SK-N-SH (cell line): ENCODE measurements around the gene ACSF3. TPM values are rescaled to one million over a fixed set of nuclear protein-coding genes. Genes with fewer than 3 reads are reported as not detected.

Source experiments
- CTCF ChIA-PET: fragments of 300-600, 350-600 bp; formaldehyde crosslinking; extraction: SDS; loops from one replicate; lab custom pipeline; 2021; lab: Yijun Ruan, JAX
- POLR2A ChIA-PET: fragments of 350-600 bp; sonication (Branson Sonifier 250); formaldehyde crosslinking; extraction: SDS; loops from one replicate; lab custom pipeline; 2020; ENCODE audit warnings: antibody characterized with exemption, inconsistent platforms; lab: Yijun Ruan, JAX
- DNase-seq: peaks from one replicate; pipeline ENCODE4 v3.0.0; 2012
- H2AFZ ChIP-seq: fragments of 200-600 bp; sonication (generic); 2 replicates; pipeline ENCODE4 v1.8.1; 2016; ENCODE audit warnings: antibody characterized with exemption, mild to moderate bottlenecking, low read depth
- H3F3A ChIP-seq: fragments of 200-600 bp; sonication (generic); replicated peaks from 2 replicates; pipeline ENCODE3; 2016; ENCODE audit warnings: antibody characterized with exemption, mild to moderate bottlenecking; ENCODE audit not compliant: insufficient read depth
- H3K27ac ChIP-seq, 2 experiments: fragments of 200-500 bp in 1 of 2; fragments of 200-600 bp in 1 of 2; sonication (Bioruptor generic) in 1 of 2; sonication (generic), shearing (Covaris generic) in 1 of 2; 2 replicates each; pipeline versions ENCODE4 v1.5.1 to v1.6.1; 2014 to 2016; ENCODE audit warnings: low read depth in 2 of 2, inconsistent platforms in 1 of 2, low read length in 1 of 2, mild to moderate bottlenecking in 1 of 2, mixed read lengths in 1 of 2
- H3K27me3 ChIP-seq: fragments of 200-600 bp; sonication (generic), shearing (Covaris generic); 2 replicates; pipeline ENCODE4 v1.6.1; 2016; ENCODE audit warnings: mixed run types; ENCODE audit not compliant: insufficient read depth
- H3K36me3 ChIP-seq, 2 experiments: fragments of 200-500 bp in 1 of 2; fragments of 200-600 bp in 1 of 2; sonication (Bioruptor generic) in 1 of 2; sonication (generic) in 1 of 2; replicated peaks in 1 of 2; 2 replicates each; pipeline versions ENCODE3 to v1.5.1; 2014 to 2016; ENCODE audit warnings: low read length in 1 of 2, mild to moderate bottlenecking in 1 of 2; ENCODE audit not compliant: insufficient read depth in 2 of 2, control insufficient read depth in 1 of 2
- H3K4me1 ChIP-seq, 2 experiments: fragments of 200-500 bp in 1 of 2; fragments of 200-600 bp in 1 of 2; sonication (Bioruptor generic) in 1 of 2; sonication (generic), shearing (Covaris generic) in 1 of 2; 2 replicates each; pipeline versions ENCODE4 v1.5.1 to v1.6.1; 2014 to 2016; ENCODE audit warnings: low read depth in 1 of 2, low read length in 1 of 2, mixed run types in 1 of 2; ENCODE audit not compliant: insufficient read depth in 2 of 2, control insufficient read depth in 1 of 2
- H3K4me2 ChIP-seq: fragments of 200-600 bp; sonication (generic), shearing (Covaris generic); 2 replicates; pipeline ENCODE4 v1.6.1; 2017; ENCODE audit warnings: mixed run types
- H3K4me3 ChIP-seq, 2 experiments: fragments of 200-500 bp in 1 of 2; fragments of 200-600 bp in 1 of 2; sonication (Bioruptor generic) in 1 of 2; sonication (generic), shearing (Covaris generic) in 1 of 2; 2 replicates each; pipeline versions ENCODE4 v1.5.1 to v1.8.1; 2014 to 2016; ENCODE audit warnings: low read depth in 2 of 2, inconsistent platforms in 1 of 2, low read length in 1 of 2, mild to moderate bottlenecking in 1 of 2, mixed read lengths in 1 of 2, moderate library complexity in 1 of 2
- H3K79me2 ChIP-seq: fragments of 200-600 bp; sonication (generic); 2 replicates; pipeline ENCODE4 v1.8.1; 2017; ENCODE audit warnings: mild to moderate bottlenecking; ENCODE audit not compliant: insufficient read depth
- H3K9ac ChIP-seq: fragments of 200-600 bp; sonication (generic); 2 replicates; pipeline ENCODE4 v1.6.1; 2017; ENCODE audit warnings: mixed run types
- H3K9me2 ChIP-seq: fragments of 200-600 bp; sonication (generic); 2 replicates; pipeline ENCODE4 v1.6.1; 2017; ENCODE audit warnings: mixed run types
- H3K9me3 ChIP-seq: fragments of 200-600 bp; sonication (generic); 2 replicates; pipeline ENCODE4 v1.6.1; 2017; ENCODE audit warnings: mixed run types, mild to moderate bottlenecking, moderate library complexity
- H4K20me1 ChIP-seq: fragments of 200-600 bp; sonication (generic); 2 replicates; pipeline ENCODE4 v1.6.1; 2017; ENCODE audit warnings: mild to moderate bottlenecking, mixed run types; ENCODE audit not compliant: insufficient read depth
- ELF1 ChIP-seq: IDR thresholded peaks from 2 replicates; pipeline ENCODE4 v1.4.0; 2012
- FOXM1 ChIP-seq: IDR thresholded peaks from 2 replicates; pipeline ENCODE4 v1.4.0; 2012; ENCODE audit warnings: low read depth, mild to moderate bottlenecking
- JUND ChIP-seq: IDR thresholded peaks from 2 replicates; pipeline ENCODE4 v1.4.0; 2012
- MXI1 ChIP-seq: IDR thresholded peaks from 2 replicates; pipeline ENCODE4 v1.6.1; 2012; ENCODE audit warnings: mild to moderate bottlenecking, low read depth, low read length, improper control_type of control experiment
- NRF1 ChIP-seq: IDR thresholded peaks from 2 replicates; pipeline ENCODE4 v1.6.1; 2012; ENCODE audit warnings: low read depth, mild to moderate bottlenecking, low read length
- RAD21 ChIP-seq: IDR thresholded peaks from 2 replicates; pipeline ENCODE4 v1.6.1; 2012; ENCODE audit warnings: mild to moderate bottlenecking, low read length
- SMC3 ChIP-seq: IDR thresholded peaks from 2 replicates; pipeline ENCODE4 v1.6.1; 2012; ENCODE audit warnings: low read depth, low read length, improper control_type of control experiment
- TCF12 ChIP-seq: IDR thresholded peaks from 2 replicates; pipeline ENCODE4 v1.4.0; 2012
- YY1 ChIP-seq: IDR thresholded peaks from 2 replicates; pipeline ENCODE4 v1.4.0; 2012; ENCODE audit warnings: low read depth, mild to moderate bottlenecking
- WGBS: methylation state at CpG from one replicate; pipeline ENCODE4 v1.1.6; 2017; ENCODE audit warnings: low lambda C conversion rate; 5-methylcytosine and 5-hydroxymethylcytosine counted together
- polyA plus RNA-seq, 3 experiments: library from polyadenylated mRNA; depleted of rRNA; stranded (reverse); fragments of >200 nt; gene quantifications; 2 replicates each; pipeline ENCODE4 v1.2.3, GENCODE V29; 2012
- TF ChIP-seq, protein P1 (sequence below): fragments of 150-350 bp; IDR thresholded peaks from 2 replicates; pipeline ENCODE4 v1.6.1; 2017; ENCODE audit warnings: antibody characterized with exemption, low read length, low read depth, borderline replicate concordance
- TF ChIP-seq, protein P2 (sequence below): IDR thresholded peaks from 2 replicates; pipeline ENCODE4 v1.4.0; 2012; ENCODE audit warnings: low read depth
- TF ChIP-seq, protein P3 (sequence below): fragments of 150-350 bp; IDR thresholded peaks from 2 replicates; pipeline ENCODE4 v1.6.1; 2016; ENCODE audit warnings: mild to moderate bottlenecking, low read depth, low read length
- TF ChIP-seq, protein P4 (sequence below): IDR thresholded peaks from 2 replicates; pipeline ENCODE4 v1.4.0; 2012; ENCODE audit warnings: low read depth, borderline replicate concordance
- TF ChIP-seq, protein P5 (sequence below): IDR thresholded peaks from 2 replicates; pipeline ENCODE4 v1.4.0; 2012; ENCODE audit warnings: low read depth, borderline replicate concordance

ACSF3 gene
- polyA plus RNA-seq, 1 of the 3 experiments (the other 2 are of a cell fraction), result 18.8 TPM

DNA sequence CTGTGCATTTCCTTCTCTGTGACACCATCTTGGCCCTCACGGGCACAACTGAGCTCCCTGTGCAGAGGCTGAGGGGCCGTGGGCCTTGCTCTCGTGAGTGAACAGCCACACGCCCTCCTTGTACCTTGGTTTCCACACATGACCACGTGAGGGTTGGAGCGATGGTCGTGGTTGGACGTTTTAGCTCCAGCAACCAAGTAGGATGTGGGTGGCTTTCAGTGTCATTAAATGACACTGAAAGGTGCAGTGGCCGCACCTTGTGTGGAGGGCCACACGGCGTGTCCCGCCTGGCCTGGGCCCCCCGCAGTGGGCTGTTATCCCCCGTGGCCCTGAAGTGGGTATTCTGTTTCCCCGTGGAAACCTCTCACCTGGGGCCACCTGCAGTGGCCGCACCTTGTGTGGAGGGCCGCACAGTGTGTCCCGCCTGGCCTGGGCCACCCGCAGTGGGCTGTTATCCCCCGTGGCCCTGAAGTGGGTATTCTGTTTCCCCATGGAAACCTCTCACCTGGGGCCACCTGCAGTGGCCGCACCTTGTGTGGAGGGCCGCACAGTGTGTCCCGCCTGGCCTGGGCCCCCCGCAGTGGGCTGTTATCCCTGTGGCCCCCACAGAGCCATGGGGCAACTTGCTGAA, 28.2 kb downstream of the ACSF3 start:
- ChIA-PET POLR2A (no interaction called here), CTCF (no interaction called here)
- Histone ChIP-seq H3F3A (no peaks in the 10 kb centered on the region), H3K9ac (no peak overlapping the region), H3K4me2 (no peak overlapping the region), H3K27ac (no peak overlapping the region), H2AFZ (no peak overlapping the region), H3K36me3 (peaks cover 5 to 49% of the 10 kb centered on the region in 2 experiments), H3K79me2 (no peaks in the 10 kb centered on the region), H3K4me1 (no peaks in the 10 kb centered on the region), H4K20me1 (no peaks in the 10 kb centered on the region), H3K9me3 (no peaks in the 10 kb centered on the region), H3K9me2 (no peaks in the 10 kb centered on the region), H3K27me3 (no peaks in the 10 kb centered on the region), H3K4me3 (no peak overlapping the region)
- WGBS, result 96% methylated on average over 14 of the region's 24 CpGs
- DNase-seq, result no peak
- TF ChIP-seq, protein P1, sequence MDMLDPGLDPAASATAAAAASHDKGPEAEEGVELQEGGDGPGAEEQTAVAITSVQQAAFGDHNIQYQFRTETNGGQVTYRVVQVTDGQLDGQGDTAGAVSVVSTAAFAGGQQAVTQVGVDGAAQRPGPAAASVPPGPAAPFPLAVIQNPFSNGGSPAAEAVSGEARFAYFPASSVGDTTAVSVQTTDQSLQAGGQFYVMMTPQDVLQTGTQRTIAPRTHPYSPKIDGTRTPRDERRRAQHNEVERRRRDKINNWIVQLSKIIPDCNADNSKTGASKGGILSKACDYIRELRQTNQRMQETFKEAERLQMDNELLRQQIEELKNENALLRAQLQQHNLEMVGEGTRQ, result no peak
- TF ChIP-seq YY1, result no peak
- TF ChIP-seq RAD21, result no peak
- TF ChIP-seq FOXM1, result no peak
- TF ChIP-seq, protein P2, sequence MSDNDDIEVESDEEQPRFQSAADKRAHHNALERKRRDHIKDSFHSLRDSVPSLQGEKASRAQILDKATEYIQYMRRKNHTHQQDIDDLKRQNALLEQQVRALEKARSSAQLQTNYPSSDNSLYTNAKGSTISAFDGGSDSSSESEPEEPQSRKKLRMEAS, result no peak
- TF ChIP-seq ELF1, result no peak
- TF ChIP-seq, protein P3, sequence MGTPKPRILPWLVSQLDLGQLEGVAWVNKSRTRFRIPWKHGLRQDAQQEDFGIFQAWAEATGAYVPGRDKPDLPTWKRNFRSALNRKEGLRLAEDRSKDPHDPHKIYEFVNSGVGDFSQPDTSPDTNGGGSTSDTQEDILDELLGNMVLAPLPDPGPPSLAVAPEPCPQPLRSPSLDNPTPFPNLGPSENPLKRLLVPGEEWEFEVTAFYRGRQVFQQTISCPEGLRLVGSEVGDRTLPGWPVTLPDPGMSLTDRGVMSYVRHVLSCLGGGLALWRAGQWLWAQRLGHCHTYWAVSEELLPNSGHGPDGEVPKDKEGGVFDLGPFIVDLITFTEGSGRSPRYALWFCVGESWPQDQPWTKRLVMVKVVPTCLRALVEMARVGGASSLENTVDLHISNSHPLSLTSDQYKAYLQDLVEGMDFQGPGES, result no peak
- no peak for TF ChIP-seq NRF1
- TF ChIP-seq JUND, result no peak

DNA sequence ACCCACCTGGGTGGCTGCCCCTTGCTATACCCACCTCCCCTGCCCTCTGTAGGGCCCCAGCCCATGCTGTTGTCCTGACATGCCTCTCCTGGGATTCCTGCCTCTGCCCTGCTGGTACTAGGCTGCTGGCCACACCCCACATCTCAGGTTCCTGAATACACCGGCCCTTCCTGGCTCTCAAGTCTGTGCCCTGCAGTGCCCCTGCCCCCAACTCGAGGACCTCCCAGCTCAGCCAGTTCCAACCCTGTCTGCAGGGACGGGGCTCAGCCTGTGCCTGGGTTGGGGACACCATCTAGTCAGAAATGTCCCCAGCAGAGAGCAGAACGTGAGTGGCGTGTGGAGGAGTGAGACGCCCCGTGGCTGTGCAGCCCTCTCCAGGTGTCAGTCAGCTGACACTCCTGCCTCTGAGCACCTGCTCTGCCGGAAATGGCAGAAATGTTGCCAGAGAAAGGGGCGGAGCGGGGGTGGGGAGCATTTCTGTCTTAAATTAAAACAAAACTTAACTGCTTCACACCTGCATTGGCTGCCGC, 28.7 kb downstream of the ACSF3 start:
- Histone ChIP-seq H3K79me2 (no peaks in the 10 kb centered on the region), H3K36me3 (peaks cover 5 to 44% of the 10 kb centered on the region in 2 experiments), H3K4me1 (no peaks in the 10 kb centered on the region), H3K9me2 (no peaks in the 10 kb centered on the region), H3K27me3 (no peaks in the 10 kb centered on the region), H3K9me3 (no peaks in the 10 kb centered on the region), H4K20me1 (no peaks in the 10 kb centered on the region), H2AFZ (no peak overlapping the region), H3F3A (no peaks in the 10 kb centered on the region), H3K4me3 (no peak overlapping the region), H3K4me2 (no peak overlapping the region), H3K9ac (no peak overlapping the region), H3K27ac (no peak overlapping the region)
- TF ChIP-seq, protein P4, sequence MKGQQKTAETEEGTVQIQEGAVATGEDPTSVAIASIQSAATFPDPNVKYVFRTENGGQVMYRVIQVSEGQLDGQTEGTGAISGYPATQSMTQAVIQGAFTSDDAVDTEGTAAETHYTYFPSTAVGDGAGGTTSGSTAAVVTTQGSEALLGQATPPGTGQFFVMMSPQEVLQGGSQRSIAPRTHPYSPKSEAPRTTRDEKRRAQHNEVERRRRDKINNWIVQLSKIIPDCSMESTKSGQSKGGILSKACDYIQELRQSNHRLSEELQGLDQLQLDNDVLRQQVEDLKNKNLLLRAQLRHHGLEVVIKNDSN, result no peak
- TF ChIP-seq SMC3 (no peak), FOXM1 (no peak), MXI1 (no peak), TCF12 (no peak)
- TF ChIP-seq, protein P5, sequence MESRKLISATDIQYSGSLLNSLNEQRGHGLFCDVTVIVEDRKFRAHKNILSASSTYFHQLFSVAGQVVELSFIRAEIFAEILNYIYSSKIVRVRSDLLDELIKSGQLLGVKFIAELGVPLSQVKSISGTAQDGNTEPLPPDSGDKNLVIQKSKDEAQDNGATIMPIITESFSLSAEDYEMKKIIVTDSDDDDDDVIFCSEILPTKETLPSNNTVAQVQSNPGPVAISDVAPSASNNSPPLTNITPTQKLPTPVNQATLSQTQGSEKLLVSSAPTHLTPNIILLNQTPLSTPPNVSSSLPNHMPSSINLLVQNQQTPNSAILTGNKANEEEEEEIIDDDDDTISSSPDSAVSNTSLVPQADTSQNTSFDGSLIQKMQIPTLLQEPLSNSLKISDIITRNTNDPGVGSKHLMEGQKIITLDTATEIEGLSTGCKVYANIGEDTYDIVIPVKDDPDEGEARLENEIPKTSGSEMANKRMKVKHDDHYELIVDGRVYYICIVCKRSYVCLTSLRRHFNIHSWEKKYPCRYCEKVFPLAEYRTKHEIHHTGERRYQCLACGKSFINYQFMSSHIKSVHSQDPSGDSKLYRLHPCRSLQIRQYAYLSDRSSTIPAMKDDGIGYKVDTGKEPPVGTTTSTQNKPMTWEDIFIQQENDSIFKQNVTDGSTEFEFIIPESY, result no peak
- DNase-seq, result no peak
- CTCF ChIA-PET, result no interaction called here
- POLR2A ChIA-PET, result no interaction called here
- WGBS, result 91% methylated on average over 11 of the region's 11 CpGs
